Mucosa of stomach (tissue), 1 donor: ENCODE measurements around the gene HMCN2.
A peak's percentile ranks its signal among the peaks of the same experiment; 100 is the strongest.

Experiments
- H3K27me3 ChIP-seq: one replicate; pipeline ENCODE4 v1.7.0; 2013; ENCODE audit warnings: mild to moderate bottlenecking, low read length; ENCODE audit not compliant: control insufficient read depth, insufficient read depth
- H3K36me3 ChIP-seq: one replicate; pipeline ENCODE4 v1.7.0; 2013; ENCODE audit warnings: low read length; ENCODE audit not compliant: control insufficient read depth, insufficient read depth
- H3K4me1 ChIP-seq: one replicate; pipeline ENCODE4 v1.7.0; 2013; ENCODE audit warnings: mild to moderate bottlenecking, low read length; ENCODE audit not compliant: control insufficient read depth, insufficient read depth
- H3K4me3 ChIP-seq: one replicate; pipeline ENCODE4 v1.7.0; 2013; ENCODE audit warnings: low read length
- H3K9ac ChIP-seq: one replicate; pipeline ENCODE4 v1.7.0; 2013; ENCODE audit warnings: mild to moderate bottlenecking, low read length, moderate library complexity
- H3K9me3 ChIP-seq: one replicate; pipeline ENCODE4 v1.7.0; 2013; ENCODE audit warnings: mild to moderate bottlenecking, low read length, moderate library complexity; ENCODE audit not compliant: control insufficient read depth
- donor health status: Pancreatic carcinoma.

Gene HMCN2

GRCh38 chr9:130323051-130323745 is 57.6 kb downstream of the HMCN2 start:
- Histone ChIP-seq H3K4me3 (no peak overlapping the region), H3K27me3 (peaks cover 41% of the 10 kb centered on the region)

GRCh38 chr9:130325921-130326320 is 60.4 kb downstream of the HMCN2 start:
- Histone ChIP-seq H3K9me3 (no peaks in the 10 kb centered on the region), H3K9ac (no peak overlapping the region), H3K4me1 (no peaks in the 10 kb centered on the region), H3K27me3 (peaks cover 27% of the 10 kb centered on the region), H3K36me3 (no peaks in the 10 kb centered on the region), H3K4me3 (no peak overlapping the region)

More at GRCh38 chr9:130323051-130323745, 57.6 kb downstream of the HMCN2 start:
- Histone ChIP-seq H3K9ac (no peak overlapping the region), H3K9me3 (no peaks in the 10 kb centered on the region), H3K4me1 (peaks cover 5% of the 10 kb centered on the region), H3K36me3 (no peaks in the 10 kb centered on the region)

- Histone ChIP-seq H3K27me3 (peaks cover 17% of the 10 kb centered on the region), H3K9me3 (no peaks in the 10 kb centered on the region), H3K4me3 (no peak overlapping the region), H3K9ac (no peak overlapping the region), H3K36me3 (no peaks in the 10 kb centered on the region), H3K4me1 (peaks cover 6% of the 10 kb centered on the region)
Observed at GRCh38 chr9:130327070-130327780, 61.7 kb downstream of the HMCN2 start.

- H3K9ac ChIP-seq = no peak overlapping the region
- H3K4me1 ChIP-seq = peaks cover 7% of the 10 kb centered on the region
- H3K9me3 ChIP-seq = no peaks in the 10 kb centered on the region
- H3K36me3 ChIP-seq = no peaks in the 10 kb centered on the region
- H3K27me3 ChIP-seq = peaks cover 17% of the 10 kb centered on the region
- H3K4me3 ChIP-seq = no peak overlapping the region
Observed at GRCh38 chr9:130327781-130328348, 62.3 kb downstream of the HMCN2 start.

- Histone ChIP-seq H3K27me3 (peaks cover 13% of the 10 kb centered on the region), H3K4me3 (no peak overlapping the region), H3K9me3 (no peaks in the 10 kb centered on the region), H3K36me3 (no peaks in the 10 kb centered on the region), H3K9ac (no peak overlapping the region), H3K4me1 (peaks cover 12% of the 10 kb centered on the region)
Observed at GRCh38 chr9:130328349-130328801, 62.8 kb downstream of the HMCN2 start.

- no peak overlapping the region for H3K4me3 ChIP-seq
- H3K9ac ChIP-seq = peak overlapping the region; percentile 22
- H3K4me1 ChIP-seq = peaks cover 15% of the 10 kb centered on the region
Observed at GRCh38 chr9:130329061-130329460, 63.5 kb downstream of the HMCN2 start.

GRCh38 chr9:130330202-130330862 is 64.8 kb downstream of the HMCN2 start:
- H3K4me1 ChIP-seq = peaks cover 15% of the 10 kb centered on the region
- H3K9ac ChIP-seq = no peak overlapping the region
- H3K36me3 ChIP-seq = no peaks in the 10 kb centered on the region
- no peaks in the 10 kb centered on the region for H3K9me3 ChIP-seq
- H3K4me3 ChIP-seq = no peak overlapping the region
- H3K27me3 ChIP-seq = peaks cover 16% of the 10 kb centered on the region

More at GRCh38 chr9:130329061-130329460, 63.5 kb downstream of the HMCN2 start:
- Histone ChIP-seq H3K27me3 (peaks cover 16% of the 10 kb centered on the region), H3K36me3 (no peaks in the 10 kb centered on the region), H3K9me3 (no peaks in the 10 kb centered on the region)

- Histone ChIP-seq H3K4me1 (peaks cover 15% of the 10 kb centered on the region), H3K36me3 (no peaks in the 10 kb centered on the region), H3K9ac (no peak overlapping the region), H3K4me3 (no peak overlapping the region), H3K9me3 (no peaks in the 10 kb centered on the region), H3K27me3 (peaks cover 16% of the 10 kb centered on the region)
Observed at GRCh38 chr9:130331061-130331460, 65.5 kb downstream of the HMCN2 start.

GRCh38 chr9:130331573-130331972 is 66.0 kb downstream of the HMCN2 start:
- Histone ChIP-seq H3K9me3 (no peaks in the 10 kb centered on the region), H3K4me3 (no peak overlapping the region), H3K27me3 (peaks cover 16% of the 10 kb centered on the region), H3K9ac (no peak overlapping the region), H3K4me1 (peaks cover 15% of the 10 kb centered on the region), H3K36me3 (no peaks in the 10 kb centered on the region)

- no peak overlapping the region for H3K4me3 ChIP-seq
- peak overlapping the region; percentile 34 for H3K9ac ChIP-seq
- H3K27me3 ChIP-seq = peaks cover 9% of the 10 kb centered on the region
- H3K9me3 ChIP-seq = no peaks in the 10 kb centered on the region
- H3K4me1 ChIP-seq = peaks cover 18% of the 10 kb centered on the region
- no peaks in the 10 kb centered on the region for H3K36me3 ChIP-seq
Observed at GRCh38 chr9:130332384-130332926, 66.9 kb downstream of the HMCN2 start.

- H3K36me3 ChIP-seq = no peaks in the 10 kb centered on the region
- no peak overlapping the region for H3K9ac ChIP-seq
- H3K27me3 ChIP-seq = peaks cover 4% of the 10 kb centered on the region
- no peaks in the 10 kb centered on the region for H3K9me3 ChIP-seq
- peaks cover 18% of the 10 kb centered on the region for H3K4me1 ChIP-seq
- H3K4me3 ChIP-seq = no peak overlapping the region
Observed at GRCh38 chr9:130333041-130333711, 67.6 kb downstream of the HMCN2 start.
